ENCODE measurements around the gene UNC13D.

Gene UNC13D

DNA sequence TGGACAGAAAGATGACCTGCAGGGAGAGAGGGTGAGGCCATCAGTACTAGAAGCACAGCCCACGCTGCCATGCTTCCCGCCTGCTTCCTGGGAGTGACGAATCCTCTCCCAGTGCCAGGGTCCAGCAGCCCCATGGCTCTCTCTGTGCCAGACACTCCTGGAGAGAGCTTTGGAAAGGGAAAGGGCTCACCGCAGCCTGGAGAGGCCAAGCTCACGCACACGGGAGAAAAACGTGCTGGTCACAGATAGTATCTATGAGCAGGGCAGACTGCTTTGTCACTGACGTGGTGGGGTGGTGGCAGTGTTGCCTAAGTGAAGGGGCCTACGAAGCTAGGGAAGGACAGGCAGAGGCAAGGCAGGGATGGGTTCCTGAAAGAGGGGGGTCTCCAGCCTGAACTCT lies 5.5 kb upstream of the UNC13D start:
- DNase-seq, result no peak

DNA sequence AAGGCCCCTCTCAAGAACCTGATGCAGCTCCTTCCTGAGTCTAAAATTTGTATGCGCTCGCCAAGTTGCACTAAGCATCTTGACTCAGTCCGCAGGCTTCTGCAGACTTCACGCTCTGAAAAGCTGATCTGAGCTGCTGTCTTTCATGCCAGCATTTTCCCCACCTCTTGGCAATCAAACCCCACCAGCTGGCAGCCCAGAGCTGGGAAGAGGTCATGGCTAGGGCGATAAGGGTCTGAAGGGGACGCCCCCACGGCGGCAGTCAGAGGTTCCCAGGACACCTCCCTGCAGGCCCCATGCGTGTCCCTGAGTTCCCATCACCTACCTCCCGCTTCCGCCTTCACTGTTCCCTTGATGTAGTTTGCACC lies 5.1 kb upstream of the UNC13D start:
- DNase-seq, result no peak

DNA sequence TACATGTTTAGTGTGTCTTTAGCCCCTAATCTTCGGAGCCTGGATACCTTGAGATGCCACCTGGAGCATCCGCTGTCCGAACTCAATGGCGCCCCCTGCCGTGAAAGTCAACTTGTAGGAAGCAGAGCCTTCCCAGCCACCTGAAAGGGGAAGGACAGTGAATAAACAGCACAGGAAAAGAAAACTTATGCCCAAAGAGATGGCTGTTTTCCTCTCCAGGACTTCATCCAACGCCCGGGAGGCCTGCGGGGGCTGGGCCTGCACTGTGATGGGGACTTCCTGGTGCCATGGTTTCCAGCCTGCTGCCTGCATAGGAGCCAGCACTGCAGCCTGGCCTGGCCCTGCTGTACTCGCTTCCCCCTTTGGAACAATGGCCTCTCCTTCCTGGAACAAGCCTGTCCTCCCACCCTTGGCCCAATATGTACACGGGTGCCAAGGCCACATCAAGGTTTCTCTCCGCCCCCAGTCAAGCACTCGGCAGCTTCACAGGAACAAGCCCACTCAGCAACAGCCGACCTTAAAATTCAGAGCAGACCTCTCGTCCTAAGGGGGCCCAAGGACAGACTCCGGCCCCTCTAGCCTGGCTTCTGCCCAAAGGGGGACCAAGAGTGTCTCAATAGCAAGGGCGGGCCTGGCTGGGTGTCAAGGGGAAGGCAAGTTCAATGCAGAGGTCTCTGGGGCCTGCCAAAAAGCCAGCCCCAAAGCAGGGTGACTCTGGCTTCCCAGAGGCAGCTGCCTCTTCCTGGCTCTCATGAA lies 4.5 kb upstream of the UNC13D start:
- peak; percentile 80 for DNase-seq

DNA sequence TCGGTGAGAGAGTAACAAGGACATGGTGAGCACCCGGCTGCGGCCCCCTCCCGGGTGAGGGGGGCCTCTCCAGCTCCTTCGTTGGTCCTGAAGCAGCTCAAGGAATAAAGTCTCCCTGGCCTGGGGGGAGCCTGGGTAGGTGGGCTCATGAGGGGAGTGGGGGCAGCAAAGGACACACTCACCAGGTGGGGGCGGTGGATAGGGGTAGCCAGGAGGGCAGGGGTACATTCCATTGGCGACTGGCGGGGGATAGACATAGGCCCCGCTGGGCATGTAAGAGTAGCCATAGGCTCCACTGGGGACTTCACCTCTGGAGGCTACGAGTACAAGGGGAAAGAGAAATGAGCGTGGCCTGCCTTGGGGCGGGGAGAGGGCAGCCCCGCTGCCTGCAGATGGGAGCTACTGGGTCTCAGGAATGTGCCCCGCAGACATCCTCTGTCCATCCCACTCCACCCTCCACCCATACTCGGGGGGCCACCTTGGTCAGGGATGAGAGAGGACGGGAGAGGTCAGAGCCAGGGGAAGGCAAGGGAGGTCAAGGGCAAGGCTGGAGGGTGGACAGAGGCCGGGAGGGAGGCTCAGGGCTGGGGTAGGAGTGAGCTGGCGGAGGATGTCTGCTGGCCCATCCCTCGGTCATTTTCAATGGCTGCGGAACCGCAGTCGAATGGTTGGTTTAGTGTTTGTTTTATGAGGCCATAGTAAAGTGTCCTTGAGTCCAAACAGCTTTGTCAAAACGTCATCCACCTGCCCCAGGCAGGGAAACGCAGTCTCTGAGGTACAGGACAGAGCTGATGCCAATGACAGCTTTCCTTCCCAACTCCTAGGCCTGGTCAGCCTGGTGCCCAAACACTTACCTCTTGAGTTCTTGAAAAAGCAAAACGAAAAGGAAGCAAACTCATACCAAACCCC lies 3.7 kb upstream of the UNC13D start:
- DNase-seq, result no peak

DNA sequence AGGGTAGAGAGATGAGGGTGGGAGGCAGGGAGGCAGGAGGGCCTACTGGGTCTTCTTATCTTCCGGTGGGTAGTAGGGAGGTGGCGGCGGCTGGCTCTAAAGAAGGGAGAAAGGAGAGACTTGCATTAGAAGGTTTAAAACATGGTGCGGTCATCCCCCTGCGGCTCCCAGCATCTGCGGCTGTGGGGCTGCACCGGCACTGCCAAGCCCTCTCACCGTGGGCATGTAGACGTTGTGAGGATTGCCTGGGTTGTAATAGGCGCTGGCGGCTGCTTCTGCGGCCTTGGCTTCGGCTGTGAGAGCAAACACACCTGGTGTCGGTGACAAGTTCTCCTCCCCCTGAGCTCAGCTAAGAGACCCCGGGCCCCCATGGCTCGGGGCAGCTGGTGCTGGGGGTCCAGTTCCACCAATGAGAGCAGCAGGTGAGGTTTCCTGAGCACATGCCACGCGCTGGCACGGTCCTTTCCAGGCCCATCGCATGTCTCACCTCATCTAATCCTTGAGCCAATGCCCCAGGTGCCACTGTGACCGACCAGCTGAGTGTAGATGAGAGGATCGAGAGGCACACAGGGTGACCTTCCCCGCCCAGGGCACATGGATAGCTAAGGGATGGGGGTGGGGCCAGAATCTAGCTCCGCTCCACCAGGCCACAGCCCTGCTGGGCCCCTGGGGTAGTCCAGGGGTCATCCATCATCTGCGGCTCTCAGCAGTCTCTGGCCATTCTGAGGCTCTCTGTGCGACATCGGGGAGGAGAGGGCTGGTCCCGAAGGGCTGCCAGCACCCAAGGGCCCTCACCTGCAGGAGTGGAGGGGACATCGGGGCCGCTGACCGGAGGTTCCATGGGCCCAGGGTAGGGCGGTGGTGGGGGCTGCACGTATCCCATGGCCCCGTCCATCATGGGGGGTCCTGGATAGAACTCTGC lies 2.7 kb upstream of the UNC13D start:
- DNase-seq, result no peak

DNA sequence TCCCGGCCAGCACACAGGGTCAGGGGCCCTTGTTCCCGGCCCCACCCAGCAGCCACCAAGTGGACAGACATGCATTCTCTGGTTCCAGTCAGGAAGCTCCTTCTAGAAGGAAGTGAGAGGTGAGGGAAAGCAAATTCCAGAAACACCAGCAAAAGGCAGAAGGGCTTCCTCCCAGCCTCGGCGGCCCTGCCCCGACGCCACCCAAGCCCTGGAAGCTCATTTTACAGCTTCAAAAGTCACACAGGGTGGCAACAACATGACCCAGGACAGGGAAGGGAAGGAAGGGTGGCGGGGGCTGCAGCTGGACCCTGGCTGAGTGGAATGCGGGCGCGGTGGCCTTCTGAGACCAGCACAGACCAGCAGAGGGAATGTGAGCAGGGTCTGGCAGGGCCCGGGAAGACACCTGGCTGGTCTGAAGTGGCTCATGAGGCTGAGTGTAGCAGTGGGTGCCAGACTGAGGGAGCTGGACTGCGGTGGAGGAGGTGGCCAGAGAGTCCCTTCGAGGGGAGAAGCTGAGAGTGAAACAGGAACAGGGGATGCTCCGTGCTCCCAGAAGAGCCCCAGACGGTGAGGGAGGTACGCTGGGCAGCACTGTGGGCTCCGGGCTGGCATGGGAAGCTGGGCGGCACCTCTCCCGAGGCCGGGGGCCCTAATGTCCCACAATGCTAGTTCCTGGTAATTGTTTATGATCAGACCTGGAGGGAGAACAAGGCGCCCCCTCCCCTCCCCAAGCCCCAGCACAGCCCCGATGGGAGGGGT lies 1.9 kb upstream of the UNC13D start:
- no peak for DNase-seq

DNA sequence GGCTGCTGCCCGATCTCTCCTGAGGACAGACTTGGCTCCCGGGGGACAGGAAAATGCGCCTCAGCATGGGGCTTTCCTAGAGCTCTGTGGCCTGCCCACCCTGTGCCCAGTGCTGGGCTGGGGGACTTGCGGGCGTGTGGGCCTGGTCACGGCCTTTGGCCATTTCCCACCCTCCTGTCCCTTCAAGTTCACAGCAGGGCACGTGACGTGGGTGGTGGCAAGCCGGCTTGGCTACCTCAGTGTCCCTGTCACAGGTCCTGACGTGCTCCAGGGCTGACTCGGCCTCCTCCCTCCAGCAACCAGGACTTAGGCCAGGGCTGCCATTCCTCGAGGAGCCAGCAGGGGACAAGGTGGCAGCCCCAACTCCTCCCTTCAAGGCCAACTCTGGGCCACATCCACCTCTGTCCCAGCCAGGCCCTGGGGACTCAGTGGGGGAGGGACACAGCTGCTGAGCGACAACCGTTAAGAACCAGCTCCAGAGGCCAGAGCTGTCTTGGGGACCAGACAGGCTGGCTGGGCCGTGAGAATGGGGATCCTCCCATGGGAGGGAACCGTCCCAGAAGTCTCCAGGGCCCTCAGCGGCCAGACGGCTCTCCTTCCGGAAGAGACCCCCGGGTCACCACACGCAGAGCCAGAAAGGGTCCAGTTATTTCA lies 981 bp upstream of the UNC13D start:
- DNase-seq, result peak; percentile 60

DNA sequence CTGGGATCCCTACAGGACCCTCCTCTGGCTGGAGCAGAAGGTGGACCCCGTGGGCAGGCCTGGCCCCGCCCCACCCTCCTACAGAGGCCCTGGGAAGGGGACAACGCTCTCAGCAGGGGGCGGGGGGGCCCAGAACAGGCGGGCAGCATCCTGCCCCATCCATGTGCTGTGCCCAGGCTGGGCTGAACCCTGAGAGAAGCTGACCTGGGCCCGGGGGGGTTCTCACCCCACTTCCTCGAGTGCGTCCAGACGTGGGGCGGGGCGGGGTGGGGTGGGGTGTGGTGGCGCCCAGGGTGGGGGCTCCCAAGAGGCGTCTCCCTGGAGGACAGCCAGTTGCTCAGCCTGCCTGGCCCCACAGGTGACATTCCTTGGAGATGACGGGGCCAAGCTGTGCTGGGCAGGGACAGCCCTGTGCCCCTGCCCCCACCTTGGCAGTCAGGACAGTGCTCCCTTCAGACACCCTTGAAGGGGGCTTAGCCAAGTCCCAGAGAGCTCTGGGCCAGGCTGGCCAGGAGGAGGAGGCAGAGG lies 390 bp upstream of the UNC13D start:
- no peak for DNase-seq

DNA sequence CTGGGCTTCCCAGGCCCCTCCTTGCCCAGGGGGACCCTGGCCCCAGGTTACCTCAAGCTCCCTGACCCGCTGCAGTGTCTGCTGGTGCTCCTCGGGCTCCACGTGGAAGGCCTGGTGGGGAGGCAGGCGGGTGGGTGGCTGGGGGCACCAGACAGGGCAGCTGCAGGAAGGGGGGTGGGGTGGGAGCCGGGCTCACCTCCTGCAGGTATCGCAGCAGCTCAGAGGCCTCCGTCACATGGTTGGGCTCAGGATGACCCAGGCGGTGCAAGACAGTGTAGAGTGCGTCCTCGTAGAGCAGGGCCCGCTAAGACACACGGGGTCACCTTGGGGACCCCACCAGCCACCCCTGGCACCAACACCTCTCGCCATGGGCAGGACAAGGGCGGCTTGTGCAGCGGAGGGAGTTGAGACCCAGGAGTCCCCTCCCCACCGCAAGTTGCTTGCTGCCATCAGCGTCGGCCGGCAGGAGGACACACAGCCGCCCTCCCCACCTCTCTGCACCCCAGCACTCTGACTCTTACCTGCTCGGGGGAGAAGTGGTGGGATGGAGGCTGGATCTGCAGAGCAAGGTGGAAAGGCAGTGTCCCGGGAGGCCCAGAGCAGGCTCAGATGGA lies 1.1 kb downstream of the UNC13D start:
- DNase-seq, result peak; percentile 12

DNA sequence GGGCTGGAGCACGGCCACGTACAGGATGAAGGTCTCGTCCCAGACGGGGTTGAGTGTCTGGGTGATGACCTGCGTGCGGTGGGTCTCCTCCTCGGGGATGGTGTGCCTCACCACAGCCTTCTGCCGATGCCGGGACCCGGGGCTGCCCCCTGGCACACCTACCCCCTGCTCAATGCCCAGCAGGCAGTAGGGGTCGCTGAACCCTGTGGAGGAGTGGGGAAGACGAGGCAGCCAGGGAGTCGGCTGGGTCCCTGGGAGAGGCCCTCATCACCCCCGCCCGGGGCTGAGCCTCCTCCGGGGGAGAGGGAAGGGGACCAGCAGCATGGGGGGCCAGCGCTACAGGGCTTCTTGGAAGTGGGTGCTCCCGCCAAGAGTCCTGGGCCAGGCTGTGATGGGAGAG lies 1.8 kb downstream of the UNC13D start:
- no peak for DNase-seq

DNA sequence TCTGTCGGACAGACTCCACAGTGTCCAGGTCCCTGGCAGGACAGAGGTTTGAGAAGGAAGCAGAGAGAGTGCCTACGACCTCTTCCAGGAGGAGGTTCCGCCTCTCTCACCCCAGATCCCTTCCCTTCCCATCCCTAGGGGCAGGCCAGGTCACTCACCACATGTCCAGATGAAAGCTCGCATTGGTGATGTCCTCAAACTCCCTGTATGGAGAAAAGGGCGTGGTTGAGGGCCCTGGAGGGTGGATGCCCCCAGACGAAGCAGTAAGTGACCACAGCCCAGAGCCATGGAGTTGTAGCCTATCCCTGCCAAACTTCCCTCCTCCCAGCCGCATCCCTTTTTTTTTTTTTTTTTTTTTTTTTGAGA lies 3.4 kb downstream of the UNC13D start:
- no peak for DNase-seq

DNA sequence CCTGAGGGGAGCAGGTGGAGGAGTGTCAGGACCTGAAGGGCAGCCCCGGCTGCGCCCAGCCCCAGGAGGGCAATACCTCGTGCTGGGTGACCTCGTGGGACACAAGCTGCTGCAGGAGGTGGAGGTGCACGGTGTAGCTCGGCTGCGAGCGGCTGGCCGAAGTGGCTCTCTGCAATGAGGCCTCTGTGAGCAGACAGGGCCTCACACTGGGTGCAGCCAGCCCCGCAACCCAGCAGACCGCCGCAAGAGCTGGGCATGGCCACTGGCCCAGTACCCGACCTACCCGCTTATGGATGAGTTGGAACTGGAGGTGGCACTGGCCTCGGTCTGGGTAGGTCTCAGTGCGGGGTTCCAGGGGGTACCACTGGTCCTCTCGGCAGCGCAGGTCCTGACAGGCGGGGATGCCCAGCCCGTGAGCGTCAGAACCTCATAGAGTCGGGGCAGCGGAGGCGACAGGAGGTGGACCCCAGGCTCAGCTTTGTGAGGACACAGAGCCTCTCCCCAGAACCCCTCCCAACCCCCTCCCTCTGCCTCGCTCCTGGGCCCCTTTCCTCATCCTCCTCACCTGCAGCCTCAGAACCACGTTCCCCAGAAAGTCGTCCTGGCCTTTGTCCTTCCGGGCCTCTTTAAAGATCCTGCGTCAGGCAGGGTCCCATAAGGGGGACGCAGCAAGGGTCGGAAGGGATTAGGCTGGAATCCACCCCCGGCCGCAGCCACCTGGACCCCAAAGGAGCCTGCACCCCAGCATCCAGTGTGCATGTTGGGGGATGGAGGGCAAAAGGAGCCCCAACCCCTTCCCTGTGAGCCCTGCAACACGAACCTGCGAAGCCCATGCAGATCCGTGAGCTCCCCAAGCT lies 4.0 kb downstream of the UNC13D start:
- no peak for DNase-seq

DNA sequence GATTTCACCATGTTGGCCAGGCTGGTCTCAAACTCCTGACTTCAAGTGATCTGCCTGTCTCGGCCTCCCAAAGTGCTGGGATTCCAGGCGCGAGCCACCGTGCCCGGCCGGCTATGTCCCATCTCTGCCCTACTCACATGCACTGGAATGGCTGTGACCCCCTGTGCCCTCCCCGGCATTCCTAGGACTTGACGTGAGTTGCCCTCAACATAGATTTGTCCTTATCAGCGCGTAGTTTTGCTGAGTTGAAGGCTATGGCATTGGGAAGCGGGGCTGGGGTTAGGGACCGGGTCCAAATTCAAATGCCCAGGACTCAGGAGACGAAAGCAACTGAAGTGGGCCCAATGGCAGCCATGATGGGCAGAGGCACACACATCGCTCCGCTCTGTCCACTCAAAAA lies 5.8 kb downstream of the UNC13D start:
- no peak for DNase-seq

DNA sequence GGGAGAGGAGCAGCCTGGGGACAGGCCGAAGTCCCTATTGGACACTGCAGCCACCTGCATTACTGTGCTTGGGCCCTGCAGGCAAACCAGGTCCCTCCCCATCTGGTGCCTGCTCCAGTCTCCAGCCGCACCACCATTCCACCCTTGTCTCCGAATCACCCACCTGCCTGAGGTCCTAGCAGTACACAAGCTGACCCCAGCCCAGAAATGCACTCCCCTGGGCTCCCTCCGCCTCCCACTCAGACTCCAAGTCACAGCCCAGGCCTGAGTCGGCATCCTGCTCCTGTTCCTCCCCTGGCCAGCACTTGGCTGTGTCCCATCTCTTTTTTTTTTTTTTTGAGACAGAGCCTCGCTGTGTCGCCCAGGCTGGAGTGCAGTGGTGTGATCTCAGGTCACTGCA lies 6.3 kb downstream of the UNC13D start:
- DNase-seq, result no peak

DNA sequence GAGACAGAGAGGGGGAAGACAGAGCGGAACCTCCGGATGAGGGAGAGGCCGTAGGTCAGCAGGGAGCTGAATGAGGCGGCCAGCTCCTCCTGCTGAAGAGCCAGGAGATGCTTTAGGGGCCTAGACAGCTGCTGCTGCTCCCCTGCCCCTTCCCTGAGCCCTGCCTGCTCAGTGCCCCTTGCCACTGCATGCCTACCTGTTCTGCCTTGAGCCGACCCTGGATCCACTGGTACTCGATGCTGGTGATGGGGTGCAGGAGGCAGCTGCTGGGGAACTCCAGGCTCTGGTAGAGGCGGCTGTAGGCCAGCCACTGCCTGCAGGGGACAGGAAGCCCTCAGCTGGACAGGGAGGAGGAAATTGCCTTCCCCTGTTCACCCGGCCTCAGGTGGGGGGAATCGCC lies 7.6 kb downstream of the UNC13D start:
- no peak for DNase-seq

DNA sequence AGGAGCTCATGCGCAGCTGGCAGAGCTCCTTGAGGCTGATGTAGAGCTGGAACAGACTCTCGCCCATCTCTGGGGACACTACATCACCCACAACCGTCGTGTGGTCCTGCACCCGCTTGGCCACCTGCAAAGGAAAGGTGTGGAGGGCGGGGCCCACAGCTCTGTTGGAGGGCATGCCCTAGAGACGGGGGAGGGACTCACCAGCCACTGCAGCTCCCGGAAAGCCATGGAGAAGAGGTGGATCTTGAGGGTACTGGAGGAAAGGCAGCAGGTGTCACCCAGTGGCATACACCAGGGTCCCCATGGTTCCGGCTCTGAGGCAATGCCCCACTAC lies 8.6 kb downstream of the UNC13D start:
- DNase-seq, result no peak

DNA sequence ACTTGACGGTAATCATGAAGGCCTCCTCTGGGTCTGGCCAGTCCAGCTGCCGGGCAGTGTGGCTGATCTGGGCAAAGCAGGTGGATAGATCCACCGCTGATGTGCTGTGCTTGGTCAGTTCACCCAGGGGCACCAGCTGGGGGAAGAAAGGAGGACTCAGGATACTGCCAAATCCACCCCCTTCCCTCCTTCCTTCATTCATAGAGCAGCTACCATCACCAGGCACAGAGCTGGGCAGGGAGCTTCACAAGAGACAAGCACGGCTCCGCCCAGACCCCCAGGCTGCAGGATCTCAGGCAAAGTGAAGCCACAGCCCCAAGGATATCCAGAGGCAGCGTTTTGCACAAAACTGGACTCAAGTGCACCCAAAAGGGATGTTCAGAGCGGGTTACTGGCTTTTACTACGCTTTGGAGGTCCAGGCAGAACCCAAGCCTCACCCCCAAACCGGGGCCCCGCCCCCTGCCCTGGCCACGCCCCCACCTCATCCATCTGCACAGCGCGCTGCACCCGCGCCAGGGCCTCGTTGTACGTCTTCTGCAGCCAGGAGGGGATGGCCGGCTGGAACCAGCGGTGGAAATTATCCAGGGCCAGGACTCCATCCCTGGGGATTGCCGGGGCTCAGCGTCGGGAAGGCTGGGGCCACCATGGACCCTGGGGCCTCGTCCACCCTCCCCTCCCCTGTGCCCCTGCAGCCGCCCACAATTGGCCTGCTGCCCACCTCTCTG lies 9.1 kb downstream of the UNC13D start:
- no peak for DNase-seq

DNA sequence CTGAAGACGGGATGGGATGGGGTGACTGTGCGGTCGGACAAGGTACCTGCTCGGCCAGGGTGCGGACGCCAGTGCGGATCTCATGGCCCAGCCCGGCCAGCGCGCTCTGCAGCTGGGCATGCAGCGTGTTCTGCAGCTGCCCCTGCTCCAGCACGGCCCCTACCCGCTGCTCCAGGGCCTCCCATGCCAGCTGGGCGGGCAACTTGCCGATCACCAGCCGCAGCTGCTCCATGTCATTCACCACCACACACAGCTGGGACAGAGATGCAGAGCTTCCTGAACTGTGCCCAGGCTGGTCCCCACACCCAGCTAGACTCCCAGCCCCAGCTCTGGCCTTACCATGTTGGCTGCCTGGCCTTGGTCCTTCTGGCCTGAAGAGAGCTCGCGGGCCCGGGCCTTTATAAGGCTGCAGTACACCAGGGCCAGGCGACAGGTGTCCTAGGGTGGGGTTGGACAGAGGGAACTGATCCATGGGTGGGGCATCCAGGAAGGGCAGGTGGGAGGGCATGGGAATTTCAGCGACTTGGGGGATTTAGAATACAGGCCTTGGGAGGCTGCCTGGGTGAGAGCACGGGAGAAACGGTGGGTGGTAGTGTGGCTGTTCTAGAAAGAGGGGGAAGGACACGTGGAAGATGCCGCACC lies 9.8 kb downstream of the UNC13D start:
- DNase-seq, result no peak

All from stimulated activated naive CD4-positive, alpha-beta T cell treated with Interleukin-2 at 50 U/mL for 16 hours (primary cell).